Mesothelial cell of epicardium (in vitro differentiated cells): Measurements from ENCODE around the gene DCT. TPM values are rescaled to one million over a fixed set of nuclear protein-coding genes. Genes with fewer than 3 reads are reported as not detected.
"Not testable (repeated sequence)": the region's sequence is repeated elsewhere in the genome, so short reads cannot be mapped to it uniquely, and the experiment has no call there.

Experiments
- DNase-seq, 2 experiments: peaks; one replicate each; pipeline ENCODE4 v3.0.0; 2021; ENCODE audit warnings: low spot score in 2 of 2; ENCODE audit not compliant: unreplicated experiment in 2 of 2
- H3K27ac Mint-ChIP-seq: 2 replicates; pipeline ENCODE4 v1.8.0; 2021; ENCODE audit warnings: mixed read lengths
- H3K27me3 Mint-ChIP-seq: 2 replicates; pipeline ENCODE4 v1.8.0; 2021; ENCODE audit warnings: low read depth, mixed read lengths
- H3K36me3 Mint-ChIP-seq: 2 replicates; pipeline ENCODE4 v1.8.0; 2021; ENCODE audit warnings: mixed read lengths
- H3K4me1 Mint-ChIP-seq: 2 replicates; pipeline ENCODE4 v1.8.0; 2021; ENCODE audit warnings: mixed read lengths
- H3K4me3 Mint-ChIP-seq: 2 replicates; pipeline ENCODE4 v1.8.0; 2021; ENCODE audit warnings: mild to moderate bottlenecking, moderate library complexity, mixed read lengths
- H3K9me3 Mint-ChIP-seq: 2 replicates; pipeline ENCODE4 v1.8.0; 2021; ENCODE audit warnings: mixed read lengths
- CTCF ChIP-seq: fragments of 200-600 bp; sonication (generic); IDR thresholded peaks from one replicate; pipeline ENCODE4 v1.5.0; 2021; ENCODE audit warnings: antibody characterized with exemption; ENCODE audit not compliant: unreplicated experiment
- total RNA-seq: library from RNA; stranded (reverse); gene quantifications from 3 replicates; pipeline ENCODE4 v1.2.1, GENCODE V29; 2021

The DCT gene
- total RNA-seq = 0.04 to 0.27 TPM (median 0.18 TPM) in 3 replicates

GRCh38 chr13:94479616-94480015 lies at the start of gene DCT:
DCT (minus strand) TSS chr13:94479682; CDS start chr13:94479255, 427 bp downstream.
- Mint-ChIP-seq H3K27ac (no peak within 1 kb of the TSS), H3K9me3 (peaks cover 7% of the 10 kb centered on the region), H3K4me1 (no peaks in the 10 kb centered on the region), H3K4me3 (no peak within 1 kb of the TSS), H3K27me3 (no peaks in the 10 kb centered on the region), H3K36me3 (no peaks in the 10 kb centered on the region)
- TF ChIP-seq CTCF = no peak
- DNase-seq = no peak

- not testable (repeated sequence) for H3K36me3 Mint-ChIP-seq, H3K4me3 Mint-ChIP-seq, H3K4me1 Mint-ChIP-seq, H3K27ac Mint-ChIP-seq, DNase-seq
- Mint-ChIP-seq H3K27me3 (peaks cover 17% of the 10 kb centered on the region), H3K9me3 (peaks cover 40% of the 10 kb centered on the region)
These were observed 47.5 kb upstream of the DCT start for GRCh38 chr13:94526956-94527355.

- Mint-ChIP-seq H3K4me1 (no peaks in the 10 kb centered on the region), H3K27me3 (peaks cover 17% of the 10 kb centered on the region), H3K4me3 (no peak overlapping the region), H3K36me3 (no peaks in the 10 kb centered on the region), H3K27ac (no peak overlapping the region), H3K9me3 (peaks cover 33% of the 10 kb centered on the region)
- DNase-seq = no peak
- TF ChIP-seq CTCF = no peak
These were observed 46.3 kb upstream of the DCT start for GRCh38 chr13:94525781-94526180.

- H3K4me3 Mint-ChIP-seq = no peak overlapping the region
- TF ChIP-seq CTCF = no peak
- H3K27me3 Mint-ChIP-seq = peaks cover 10% of the 10 kb centered on the region
- no peak overlapping the region for H3K27ac Mint-ChIP-seq
- H3K9me3 Mint-ChIP-seq = peaks cover 19% of the 10 kb centered on the region
- H3K36me3 Mint-ChIP-seq = no peaks in the 10 kb centered on the region
- DNase-seq = no peak
- H3K4me1 Mint-ChIP-seq = no peaks in the 10 kb centered on the region
These were observed 44.9 kb upstream of the DCT start for GRCh38 chr13:94524407-94524806.

- no peak for DNase-seq
- H3K4me1 Mint-ChIP-seq = no peaks in the 10 kb centered on the region
- peaks cover 14% of the 10 kb centered on the region for H3K27me3 Mint-ChIP-seq
- no peaks in the 10 kb centered on the region for H3K36me3 Mint-ChIP-seq
- peaks cover 21% of the 10 kb centered on the region for H3K9me3 Mint-ChIP-seq
- H3K27ac Mint-ChIP-seq = no peak overlapping the region
- no peak overlapping the region for H3K4me3 Mint-ChIP-seq
- no peak for TF ChIP-seq CTCF
These were observed 40.5 kb upstream of the DCT start for GRCh38 chr13:94520001-94520400.

GRCh38 chr13:94516456-94516855 lies 37.0 kb upstream of the DCT start:
- no peaks in the 10 kb centered on the region for H3K4me1 Mint-ChIP-seq
- H3K9me3 Mint-ChIP-seq = peaks cover 16% of the 10 kb centered on the region
- H3K4me3 Mint-ChIP-seq = no peak overlapping the region
- peaks cover 22% of the 10 kb centered on the region for H3K27me3 Mint-ChIP-seq
- no peak for DNase-seq
- no peaks in the 10 kb centered on the region for H3K36me3 Mint-ChIP-seq
- H3K27ac Mint-ChIP-seq = no peak overlapping the region
- TF ChIP-seq CTCF = no peak
